ENCODE results near the gene EIPR1.

DNA sequence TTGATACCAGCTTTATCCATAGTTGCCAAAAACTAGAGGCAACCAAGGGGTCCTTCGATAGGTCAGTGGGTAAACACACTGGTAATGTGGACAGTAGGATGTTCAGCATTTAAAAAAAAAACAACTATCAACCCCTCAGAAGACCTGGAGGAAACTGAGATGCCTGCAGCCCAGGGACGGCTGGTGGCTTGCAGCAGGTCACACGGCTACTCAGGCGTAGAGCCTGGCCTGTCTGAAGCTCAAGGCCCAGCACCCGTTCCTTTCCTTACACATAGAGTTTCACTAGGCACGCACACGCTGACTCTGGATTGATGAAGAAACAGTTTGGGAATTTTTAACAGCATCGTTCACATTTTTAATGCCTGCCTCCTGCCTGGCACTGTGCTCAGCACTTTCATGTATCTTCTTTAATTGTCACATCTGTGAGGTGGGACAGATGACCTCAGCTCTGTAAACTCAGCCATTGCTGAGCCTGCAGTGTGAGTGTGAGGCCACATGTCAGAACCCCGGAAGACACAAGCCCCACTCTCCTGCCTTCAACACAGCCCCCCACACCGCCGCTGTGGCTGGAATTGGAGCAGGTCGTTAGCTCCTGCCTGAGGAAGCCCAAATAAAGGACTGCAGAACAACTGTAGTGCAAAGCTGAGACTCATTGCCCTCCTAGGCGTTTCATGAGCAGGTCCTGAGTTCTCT lies 42.6 kb upstream of the EIPR1 start:
- TF ChIP-seq YY1 (IDR thresholded peaks at IDR 0.05; ENCODE audit: insufficient read depth, insufficient read length) = no peak
- no peak for TF ChIP-seq SUZ12 (IDR thresholded peaks at IDR 0.05; ENCODE audit: extremely low read depth, insufficient read depth, insufficient read length)
- no peak for TF ChIP-seq ZNF274 (IDR thresholded peaks at IDR 0.05; ENCODE audit: low read depth, low read length)
